Glomerular endothelial cell (primary cell): ENCODE results near the gene REEP6. TPM values are rescaled to one million over a fixed set of nuclear protein-coding genes. Genes with fewer than 3 reads are reported as not detected.
"Not testable (repeated sequence)": the region's sequence is repeated elsewhere in the genome, so short reads cannot be mapped to it uniquely, and the experiment has no call there.

Experiments used
- DNase-seq: peaks from one replicate; pipeline ENCODE4 v3.0.0-alpha.2; 2011; ENCODE audit warnings: low read depth, low spot score; ENCODE audit errors: extremely low read depth
- total RNA-seq: library from RNA; depleted of rRNA; stranded (reverse); fragments of >200 nt; gene quantifications from 2 replicates; pipeline ENCODE4 v1.2.3, GENCODE V29; 2015

REEP6 gene
- total RNA-seq, 1 donor from 2014 or later: 4.3 TPM

DNA sequence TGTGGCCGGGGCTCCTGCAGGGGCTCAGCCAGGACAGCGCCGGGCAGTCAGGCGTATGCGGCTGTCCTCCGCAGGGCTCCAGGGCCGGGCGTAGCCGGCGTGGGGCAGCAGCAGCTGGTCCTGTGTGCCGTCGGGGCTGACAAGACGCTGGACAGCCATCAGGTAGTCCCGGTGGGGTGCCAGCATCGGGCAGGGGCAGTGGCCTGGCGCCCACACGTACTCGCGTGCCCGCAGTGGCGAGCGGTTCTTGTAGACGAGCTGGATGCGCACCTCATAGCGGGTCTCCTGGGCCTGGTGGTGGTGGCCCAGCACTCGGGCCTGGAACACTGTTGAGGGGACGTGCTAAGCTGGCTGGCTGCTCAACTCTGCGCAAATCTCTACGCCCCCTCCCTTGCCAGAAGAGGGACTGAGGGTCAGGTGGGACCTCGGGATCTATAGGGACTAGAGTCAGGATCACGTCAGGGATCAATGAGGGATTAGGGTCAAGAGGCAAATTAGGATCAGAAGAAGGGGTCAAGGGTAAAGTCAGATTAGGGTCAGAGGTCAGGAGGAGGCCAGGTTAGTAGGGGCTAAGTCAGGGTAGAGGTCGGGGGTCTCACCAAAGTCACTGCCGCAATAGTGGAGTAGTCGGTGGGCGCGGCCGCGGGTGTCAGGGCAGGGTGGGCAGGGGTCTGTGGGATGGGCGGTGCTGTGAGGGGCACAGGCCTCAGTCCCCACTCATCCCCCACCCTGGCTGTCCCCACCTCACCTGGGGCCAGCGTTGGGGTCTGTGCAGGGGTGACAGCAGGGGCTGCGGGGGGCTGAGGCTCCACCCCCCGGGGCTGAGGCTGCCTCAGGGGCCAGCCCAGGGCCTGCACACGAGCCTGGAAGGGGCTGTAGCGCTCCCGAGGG lies 15.3 kb downstream of the REEP6 start:
- DNase-seq: no peak

DNA sequence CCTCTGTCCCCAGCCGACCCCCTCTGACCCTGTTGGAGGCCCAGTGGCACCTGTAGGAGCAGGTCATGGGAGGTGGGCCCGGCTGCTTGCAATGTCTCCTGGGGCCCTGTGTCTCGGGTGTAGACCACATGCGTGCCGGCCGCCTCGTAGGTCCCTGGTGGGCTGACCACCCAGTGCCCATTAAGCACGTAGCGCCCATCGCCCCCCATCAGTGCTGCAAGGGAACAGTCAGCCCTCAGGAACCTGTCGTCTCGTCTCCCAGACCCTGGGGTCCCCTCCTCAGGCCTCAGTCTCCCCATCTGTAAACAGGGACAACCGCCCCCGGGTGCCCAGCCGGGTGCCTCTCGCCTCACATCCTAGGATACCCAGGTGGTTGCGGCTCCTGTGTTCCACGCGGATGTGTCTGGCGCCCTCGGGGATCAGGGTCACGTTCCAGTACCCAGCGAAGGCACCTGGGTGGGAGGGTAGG lies 16.2 kb downstream of the REEP6 start:
- no peak for DNase-seq

DNA sequence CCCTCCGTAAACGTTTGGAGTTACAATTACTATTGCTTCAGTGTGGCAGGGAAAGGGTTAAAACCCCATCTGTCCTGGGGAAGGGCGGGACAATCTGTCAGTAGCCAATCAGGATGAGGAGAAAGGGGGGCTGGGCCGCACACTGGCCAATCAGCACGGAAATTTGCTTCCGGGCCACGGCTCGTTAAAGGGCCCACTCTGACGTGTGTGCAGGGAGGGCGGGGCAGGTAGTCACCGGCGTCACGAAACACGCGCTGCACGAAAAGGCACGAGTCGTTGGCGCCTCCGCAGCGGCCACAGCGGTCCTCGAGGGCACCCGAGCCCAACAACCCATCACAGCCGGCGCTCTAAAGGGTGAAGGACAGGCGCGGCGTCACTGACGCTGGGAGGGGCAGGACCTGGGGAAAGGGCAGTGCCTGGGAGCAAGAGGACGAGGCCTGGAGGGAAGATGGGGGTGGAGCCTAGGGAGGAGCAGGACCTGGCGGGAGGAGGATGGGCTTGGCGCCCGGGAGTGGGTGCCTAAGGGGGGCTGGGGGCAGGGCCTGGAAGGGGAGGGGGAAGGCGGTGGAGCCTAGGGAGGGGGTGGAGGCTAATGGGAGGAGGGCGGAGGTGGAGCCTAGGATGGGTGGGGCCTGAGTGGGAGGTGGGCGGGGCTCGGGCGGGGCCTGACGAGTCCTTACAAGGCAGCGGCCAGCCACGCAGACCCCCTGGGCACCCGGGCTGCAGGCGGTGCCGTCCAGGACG lies 17.0 kb downstream of the REEP6 start:
- DNase-seq: peak; percentile 54

GRCh38 chr19:1508507-1508856 lies 17.5 kb downstream of the REEP6 start:
- no peak for DNase-seq

GRCh38 chr19:1509602-1510441 lies 18.8 kb downstream of the REEP6 start:
- no peak for DNase-seq

GRCh38 chr19:1510442-1510806 lies 19.4 kb downstream of the REEP6 start:
- no peak for DNase-seq

DNA sequence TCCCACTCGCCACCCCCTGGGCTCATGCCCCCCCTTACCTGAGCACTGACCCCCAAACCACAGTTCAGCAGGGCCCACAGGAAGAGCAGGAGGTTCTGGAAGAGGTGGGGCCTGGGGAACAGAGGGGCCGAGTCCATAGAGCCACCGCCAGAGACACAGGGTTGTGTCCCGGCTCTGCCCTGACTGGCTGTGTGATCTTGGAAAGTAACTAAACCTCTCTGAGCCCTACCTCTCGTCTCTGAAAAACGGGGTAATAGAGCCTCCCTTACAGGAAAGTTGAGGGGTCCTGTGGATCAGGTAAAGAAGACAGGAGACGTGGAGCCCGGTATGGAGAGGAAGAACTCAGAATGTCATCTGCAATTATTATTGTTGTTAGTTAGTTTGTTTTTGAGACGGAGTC lies 19.8 kb downstream of the REEP6 start:
- no peak for DNase-seq

DNA sequence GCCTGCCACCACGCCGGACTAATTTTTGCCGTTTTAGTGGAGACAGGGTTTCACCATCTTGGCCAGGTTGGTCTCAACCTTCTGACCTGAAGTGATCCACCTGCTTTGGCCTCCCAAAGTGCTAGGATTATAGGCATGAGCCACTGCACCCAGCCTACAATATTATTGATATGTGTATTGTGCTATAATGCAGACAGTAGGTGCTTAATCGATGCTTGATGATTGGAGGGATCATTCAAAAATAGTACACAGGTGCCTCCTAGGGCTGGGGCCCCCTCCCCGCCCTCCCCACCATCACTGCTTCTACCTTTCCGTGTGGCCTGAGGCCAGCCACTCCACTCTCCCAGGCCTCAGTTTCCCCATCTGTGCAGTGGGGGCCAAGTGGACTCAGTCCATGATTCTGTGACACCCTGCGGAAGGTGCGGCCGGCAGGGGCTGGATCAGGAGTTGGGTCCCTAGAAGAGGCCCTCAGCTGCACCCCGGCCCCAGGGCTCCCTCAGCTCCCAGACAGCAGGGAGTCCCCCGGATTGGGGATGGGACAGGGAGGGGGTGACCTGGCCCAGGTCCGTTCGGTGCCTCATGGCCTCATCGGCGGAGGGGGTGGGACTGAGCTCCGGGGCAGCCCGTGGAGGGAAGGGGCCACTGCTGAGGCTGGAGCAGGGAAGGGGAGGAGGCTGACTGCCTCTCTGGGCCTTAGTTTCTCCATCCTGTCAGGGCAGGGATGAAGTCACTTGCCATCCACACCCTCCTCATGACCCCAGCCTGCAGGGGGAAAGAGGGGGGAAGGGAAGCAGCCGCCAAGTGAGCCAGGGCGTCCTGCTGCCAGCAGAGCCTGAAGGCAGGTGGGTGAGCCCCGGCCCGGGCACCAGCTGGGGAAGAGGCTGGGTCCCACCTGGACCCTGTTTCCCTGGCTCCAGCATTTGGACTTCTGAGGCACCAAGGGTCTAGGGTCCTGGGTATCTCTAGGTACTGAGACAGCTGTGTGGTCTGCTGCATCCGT lies 20.6 kb downstream of the REEP6 start:
- DNase-seq: no peak

GRCh38 chr19:1512671-1513498 lies 21.9 kb downstream of the REEP6 start, which contains the start of gene ADAMTSL5:
ADAMTSL5 (minus strand) TSS chr19:1513019; CDS start chr19:1510943, 2,076 bp downstream.
- DNase-seq: no peak

GRCh38 chr19:1513499-1514294 lies 22.7 kb downstream of the REEP6 start:
- no peak for DNase-seq

DNA sequence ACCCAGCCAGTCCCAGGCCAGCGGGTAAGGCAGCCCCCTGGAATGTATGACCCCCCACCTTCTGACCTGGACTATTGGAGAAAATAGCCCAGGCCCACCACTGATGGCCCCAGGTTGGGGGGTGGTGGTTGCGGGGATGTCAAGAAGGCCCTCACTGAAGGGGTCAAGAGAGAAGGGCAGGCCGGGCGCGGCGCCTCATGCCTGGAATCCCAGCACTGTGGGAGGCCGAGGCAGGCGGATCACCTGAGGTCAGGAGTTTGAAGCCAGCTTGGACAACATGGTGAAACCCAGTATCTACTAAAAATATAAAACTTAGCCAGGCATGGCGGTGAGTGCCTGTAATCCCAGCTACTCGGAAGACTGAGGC lies 23.3 kb downstream of the REEP6 start:
- no peak for DNase-seq

- DNase-seq: no peak
These were observed 24.2 kb downstream of the REEP6 start for GRCh38 chr19:1514986-1515721.

DNA sequence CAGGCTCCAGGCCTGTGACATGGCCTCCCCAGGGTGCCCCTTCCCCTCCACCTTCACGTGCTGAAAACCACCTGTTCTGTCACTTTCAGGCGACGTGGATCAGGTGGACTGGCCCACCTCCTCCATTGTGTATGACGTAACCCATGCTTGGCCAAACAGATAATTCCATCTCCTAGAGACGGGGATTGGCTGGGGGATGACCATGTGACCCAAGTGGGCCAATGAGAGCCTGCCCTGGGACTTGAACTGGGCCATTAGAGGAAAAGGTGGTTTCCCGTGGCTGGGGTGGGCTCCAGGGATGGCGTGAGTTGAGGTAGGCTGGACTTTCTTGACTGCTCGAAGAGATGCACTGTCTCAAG lies 25.4 kb downstream of the REEP6 start:
- DNase-seq: no peak

DNA sequence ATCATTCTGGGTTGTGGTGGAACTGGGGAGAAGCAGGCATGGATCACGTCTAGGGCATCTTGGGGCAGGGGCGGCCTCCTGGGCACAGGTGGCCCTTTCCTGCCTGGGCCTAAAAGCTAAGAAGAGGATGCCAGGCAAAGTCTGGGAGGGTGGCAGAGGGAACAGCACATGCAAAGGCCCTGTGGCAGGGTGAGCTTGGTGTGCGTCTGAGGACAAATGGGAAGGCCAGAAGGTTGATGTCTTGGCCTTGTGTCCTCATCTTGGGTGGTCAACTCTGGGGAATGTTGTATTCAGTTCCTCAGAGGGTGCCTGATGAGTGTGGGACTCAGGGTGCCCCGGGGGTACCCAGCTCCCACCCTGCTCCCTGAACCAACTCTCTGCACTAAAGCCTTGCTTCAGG lies 27.5 kb downstream of the REEP6 start:
- DNase-seq: no peak

- DNase-seq: not testable (repeated sequence)
These were observed 28.8 kb downstream of the REEP6 start for GRCh38 chr19:1519802-1520201.

DNA sequence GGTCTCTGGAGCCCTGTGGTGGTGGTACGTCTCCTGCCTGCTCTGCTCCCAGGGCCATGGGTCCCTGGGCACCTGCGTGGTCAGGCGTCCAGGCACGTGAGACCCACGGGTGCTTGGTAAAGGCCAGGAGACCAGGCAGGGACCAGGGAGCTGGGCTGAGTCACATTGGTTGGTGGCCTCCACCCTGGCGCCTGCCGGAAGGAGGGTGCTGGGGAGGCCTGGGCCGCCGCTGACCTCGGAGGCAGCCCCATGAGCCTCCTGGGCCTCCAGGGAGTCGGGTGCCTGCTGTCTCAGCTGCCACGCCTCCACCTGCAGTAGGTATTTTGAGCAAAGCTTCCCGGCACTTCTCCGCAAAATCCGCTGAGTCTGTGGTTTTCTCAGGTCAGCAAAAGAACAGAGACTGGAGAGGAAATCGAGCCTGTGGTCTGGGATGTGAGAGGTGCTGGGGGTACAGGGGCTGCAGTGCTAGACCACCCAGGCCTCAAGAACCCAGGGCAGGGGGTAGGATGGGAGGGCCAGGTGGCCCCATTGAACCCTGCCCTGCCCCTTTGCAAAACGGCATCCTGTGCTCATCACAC lies 29.3 kb downstream of the REEP6 start:
- DNase-seq: no peak

GRCh38 chr19:1521636-1522035 lies 30.7 kb downstream of the REEP6 start:
- DNase-seq: no peak
